Breast epithelium (tissue), 4 donors: Measurements from ENCODE around the gene NUP107. TPM values are rescaled to one million over a fixed set of nuclear protein-coding genes. Genes with fewer than 3 reads are reported as not detected.

Source experiments
- DNase-seq, 2 donors: peaks; one replicate each; pipeline ENCODE4 v3.0.0-alpha.2; 2019; ENCODE audit warnings: low spot score in 2 of 2
- H3K27ac ChIP-seq, 2 donors: fragments of 200-600 bp; sonication (generic) in 1 of 2; one replicate each; pipeline ENCODE4 v1.5.1; 2016 to 2019; ENCODE audit warnings: mild to moderate bottlenecking in 1 of 2
- H3K27me3 ChIP-seq, 2 donors: fragments of 200-600 bp; sonication (generic) in 1 of 2; one replicate each; pipeline versions ENCODE4 v1.5.1 to v1.6.0; 2017 to 2019; ENCODE audit warnings: control low read depth in 1 of 2, mild to moderate bottlenecking in 1 of 2
- H3K36me3 ChIP-seq: fragments of 200-600 bp; one replicate; pipeline ENCODE4 v1.5.1; 2019
- H3K4me1 ChIP-seq, 2 donors: fragments of 200-600 bp; sonication (generic); one replicate each; pipeline ENCODE4 v1.5.1; 2016 to 2019; ENCODE audit warnings: control low read depth in 1 of 2
- H3K4me3 ChIP-seq, 3 donors: fragments of 200-600 bp; sonication (generic); 1 replicate in 2 of 3; 2 replicates in 1 of 3; pipeline ENCODE4 v1.5.1; 2016 to 2019; ENCODE audit warnings: mild to moderate bottlenecking in 3 of 3, moderate library complexity in 2 of 3
- H3K9me3 ChIP-seq, 2 donors: fragments of 200-600 bp; sonication (generic) in 1 of 2; one replicate each; pipeline ENCODE4 v1.5.1; 2016 to 2019; ENCODE audit warnings: control low read depth in 1 of 2
- POLR2A ChIP-seq: fragments of 450-650 bp; IDR thresholded peaks from one replicate; pipeline ENCODE4 v1.6.1; 2016; ENCODE audit warnings: antibody characterized with exemption, mild to moderate bottlenecking, moderate library complexity
- POLR2AphosphoS5 ChIP-seq, 3 donors: sonication (generic); formaldehyde crosslinking; IDR thresholded peaks; one replicate each; pipeline ENCODE4 v1.6.1; 2017; ENCODE audit warnings: antibody characterized with exemption in 3 of 3
- intact Hi-C: fragments of 100-400 bp; cut with DNase I; formaldehyde crosslinking; loops from one replicate; pipeline ENCODE4 v1.15.1; 2023; ENCODE audit warnings: low total_unique reads
- total RNA-seq, 3 donors: library from RNA; depleted of rRNA; stranded (reverse); fragments of >200 nt; gene quantifications; one replicate each; pipeline ENCODE4 v1.1.0, GENCODE V29; 2016
- TF ChIP-seq, protein P1 (sequence below), 3 donors: fragments of 450-650 bp; IDR thresholded peaks; one replicate each; pipeline ENCODE4 v1.5.1; 2016 to 2017; ENCODE audit warnings: antibody characterized with exemption in 3 of 3, mild to moderate bottlenecking in 3 of 3, moderate library complexity in 3 of 3

NUP107 gene
- total RNA-seq, 3 donors from 2014 or later, result 44.6 to 62.6 (median 58.7) TPM

DNA sequence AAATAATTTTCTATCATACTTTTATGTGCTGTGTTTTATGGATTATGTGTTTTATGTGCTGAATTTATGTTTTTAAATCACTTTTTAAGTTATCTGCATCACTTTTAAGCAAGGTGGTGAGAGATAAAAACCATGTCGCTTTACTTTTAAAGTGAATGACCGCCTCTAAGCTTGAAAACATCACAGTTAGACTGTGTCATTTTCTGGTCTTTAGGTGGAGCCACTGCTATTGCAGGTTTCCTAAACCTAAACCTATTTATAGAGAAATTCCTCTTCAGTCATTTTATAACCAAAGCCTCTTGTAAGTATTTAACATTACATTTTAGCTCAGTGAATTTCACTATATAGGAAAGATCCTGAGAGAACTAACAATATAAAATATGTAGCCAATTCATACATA lies 100.2 kb downstream of the NUP107 start:
- DNase-seq, result no peak
- no peaks in the 10 kb centered on the region for H3K9me3 ChIP-seq
- H3K36me3 ChIP-seq, result no peaks in the 10 kb centered on the region
- H3K4me3 ChIP-seq, result no peak overlapping the region
- no peaks in the 10 kb centered on the region for H3K27me3 ChIP-seq
- intact Hi-C loops, result no loop called here
- TF ChIP-seq, protein P1, sequence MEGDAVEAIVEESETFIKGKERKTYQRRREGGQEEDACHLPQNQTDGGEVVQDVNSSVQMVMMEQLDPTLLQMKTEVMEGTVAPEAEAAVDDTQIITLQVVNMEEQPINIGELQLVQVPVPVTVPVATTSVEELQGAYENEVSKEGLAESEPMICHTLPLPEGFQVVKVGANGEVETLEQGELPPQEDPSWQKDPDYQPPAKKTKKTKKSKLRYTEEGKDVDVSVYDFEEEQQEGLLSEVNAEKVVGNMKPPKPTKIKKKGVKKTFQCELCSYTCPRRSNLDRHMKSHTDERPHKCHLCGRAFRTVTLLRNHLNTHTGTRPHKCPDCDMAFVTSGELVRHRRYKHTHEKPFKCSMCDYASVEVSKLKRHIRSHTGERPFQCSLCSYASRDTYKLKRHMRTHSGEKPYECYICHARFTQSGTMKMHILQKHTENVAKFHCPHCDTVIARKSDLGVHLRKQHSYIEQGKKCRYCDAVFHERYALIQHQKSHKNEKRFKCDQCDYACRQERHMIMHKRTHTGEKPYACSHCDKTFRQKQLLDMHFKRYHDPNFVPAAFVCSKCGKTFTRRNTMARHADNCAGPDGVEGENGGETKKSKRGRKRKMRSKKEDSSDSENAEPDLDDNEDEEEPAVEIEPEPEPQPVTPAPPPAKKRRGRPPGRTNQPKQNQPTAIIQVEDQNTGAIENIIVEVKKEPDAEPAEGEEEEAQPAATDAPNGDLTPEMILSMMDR (IDR thresholded peaks at IDR 0.05), result no peak
- TF ChIP-seq POLR2A (no peak), POLR2AphosphoS5 (IDR thresholded peaks at IDR 0.05) (no peak)
- H3K4me1 ChIP-seq, result no peaks in the 10 kb centered on the region
- H3K27ac ChIP-seq, result peak overlapping the region; percentile 10 to 70

DNA sequence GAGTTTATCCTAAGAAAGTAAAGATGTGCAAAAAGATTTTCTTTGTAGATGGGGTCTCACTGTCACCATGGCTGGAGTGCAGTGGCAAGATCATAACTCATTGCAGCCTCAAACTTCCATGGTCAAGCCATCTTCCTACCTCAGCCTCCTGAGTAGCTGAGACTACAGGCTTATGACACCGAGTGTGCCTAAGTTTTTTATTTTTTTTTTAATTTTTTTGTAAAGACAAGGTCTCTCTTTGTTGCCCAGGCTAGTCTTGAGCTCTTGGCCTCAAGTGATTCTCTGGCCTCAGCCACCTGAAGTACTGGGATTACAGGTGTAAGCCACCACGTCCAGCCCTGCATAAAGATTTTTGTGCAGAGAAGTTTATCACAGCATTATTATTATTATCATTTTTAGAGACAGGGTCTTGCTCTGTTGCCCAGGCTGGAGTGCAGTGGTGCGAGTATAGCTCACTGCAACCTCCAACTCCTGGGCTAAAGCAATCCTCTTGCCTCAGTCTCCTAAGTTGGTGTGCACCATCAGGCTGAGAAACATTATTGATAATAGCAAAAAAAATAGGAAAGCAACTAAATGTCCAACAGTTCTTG lies 101.9 kb downstream of the NUP107 start:
- Histone ChIP-seq H3K27me3 (no peaks in the 10 kb centered on the region), H3K4me3 (no peak overlapping the region), H3K4me1 (no peaks in the 10 kb centered on the region), H3K27ac (no peak overlapping the region), H3K9me3 (no peaks in the 10 kb centered on the region), H3K36me3 (no peaks in the 10 kb centered on the region)
- no peak for DNase-seq
- intact Hi-C loops, result no loop called here
- TF ChIP-seq, protein P1 (IDR thresholded peaks at IDR 0.05), result no peak
- TF ChIP-seq POLR2AphosphoS5 (IDR thresholded peaks at IDR 0.05) (no peak), POLR2A (no peak)

DNA sequence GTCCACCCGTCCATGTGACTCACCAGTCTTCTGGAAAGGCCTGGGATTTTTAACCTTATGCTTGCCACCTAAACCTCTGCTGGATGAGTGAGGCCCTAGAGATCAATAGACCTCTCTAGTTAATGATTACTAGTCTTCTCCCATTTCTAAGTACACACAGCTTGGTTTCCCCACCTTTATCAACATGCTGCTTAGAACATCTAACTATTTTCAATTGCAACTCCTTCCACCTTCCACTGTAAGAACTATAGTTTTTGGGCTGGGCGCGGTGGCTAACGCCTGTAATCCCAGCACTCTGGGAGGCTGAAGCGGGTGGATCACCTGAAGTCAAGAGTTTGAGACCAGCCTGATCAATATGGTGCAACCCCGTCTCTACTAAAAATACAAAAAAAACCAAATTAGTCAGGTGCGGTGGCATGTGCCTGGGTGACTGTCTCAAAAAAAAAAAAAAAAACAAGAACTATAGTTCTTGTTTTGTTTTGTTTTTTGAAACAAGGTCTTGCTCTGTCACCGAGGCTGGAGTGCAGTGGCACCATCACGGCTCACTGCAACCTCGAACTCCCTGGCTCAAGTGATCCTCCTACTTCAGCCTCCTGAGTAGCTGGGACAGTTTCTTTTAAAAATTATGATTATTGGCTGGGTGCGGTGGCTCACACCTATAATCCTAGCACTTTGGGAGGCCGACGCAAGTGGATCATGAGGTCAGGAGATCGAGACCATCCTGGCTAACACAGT lies 102.5 kb downstream of the NUP107 start:
- TF ChIP-seq, protein P1 (IDR thresholded peaks at IDR 0.05), result no peak
- TF ChIP-seq POLR2AphosphoS5 (IDR thresholded peaks at IDR 0.05), result no peak
- TF ChIP-seq POLR2A, result no peak
- no peak for DNase-seq
- Histone ChIP-seq H3K27me3 (no peaks in the 10 kb centered on the region), H3K27ac (no peak overlapping the region), H3K9me3 (no peaks in the 10 kb centered on the region), H3K4me3 (no peak overlapping the region), H3K36me3 (no peaks in the 10 kb centered on the region), H3K4me1 (no peaks in the 10 kb centered on the region)
- intact Hi-C loops, result no loop called here

DNA sequence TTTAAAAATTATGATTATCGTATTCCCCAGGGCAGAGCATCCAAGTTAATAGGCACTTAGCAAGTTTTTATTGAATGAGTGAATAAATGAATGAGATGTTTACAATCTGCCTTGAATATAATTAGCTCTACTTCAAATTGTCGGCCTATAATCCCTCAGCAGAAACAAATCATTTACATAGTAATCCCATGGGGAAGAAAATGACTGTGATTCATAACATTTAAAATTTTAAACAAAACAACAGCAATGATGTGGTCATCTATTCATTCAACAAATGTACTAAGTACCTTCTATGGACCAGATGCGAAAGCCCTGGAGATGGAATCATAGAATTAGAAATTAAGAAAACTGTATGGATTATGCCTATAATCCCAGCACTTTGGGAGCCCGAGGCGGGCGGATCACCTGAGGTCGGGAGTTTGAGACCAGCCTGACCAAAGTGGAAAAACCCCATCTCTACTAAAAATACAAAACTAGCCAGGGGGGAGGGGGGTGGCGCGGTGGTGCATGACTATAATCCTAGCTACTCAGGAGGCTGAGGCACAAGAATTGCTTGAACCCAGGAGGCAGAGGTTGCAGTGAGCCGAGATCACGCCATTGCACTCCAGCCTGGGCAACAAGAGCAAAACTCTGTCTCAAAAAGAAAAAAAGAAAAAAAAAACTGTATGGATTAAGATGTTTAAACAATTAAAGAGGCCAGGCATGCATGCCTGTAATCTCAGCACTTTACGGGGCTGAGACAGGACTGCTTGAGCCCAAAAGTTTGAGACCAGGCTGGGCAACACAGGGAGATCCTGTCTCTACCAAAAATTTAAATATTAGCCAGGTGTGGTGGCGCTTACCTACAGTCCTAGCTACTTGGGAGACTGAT lies 103.5 kb downstream of the NUP107 start:
- TF ChIP-seq POLR2AphosphoS5 (IDR thresholded peaks at IDR 0.05) (no peak), POLR2A (no peak)
- TF ChIP-seq, protein P1 (IDR thresholded peaks at IDR 0.05), result no peak
- Histone ChIP-seq H3K4me1 (no peaks in the 10 kb centered on the region), H3K9me3 (no peaks in the 10 kb centered on the region), H3K27ac (no peak overlapping the region), H3K36me3 (no peaks in the 10 kb centered on the region), H3K4me3 (no peak overlapping the region), H3K27me3 (no peaks in the 10 kb centered on the region)
- DNase-seq, result no peak
- intact Hi-C loops, result loop anchor here (10.0 kb wide), 1 partner anchor 1806 kb away; no protein-coding TSS in a partner anchor

DNA sequence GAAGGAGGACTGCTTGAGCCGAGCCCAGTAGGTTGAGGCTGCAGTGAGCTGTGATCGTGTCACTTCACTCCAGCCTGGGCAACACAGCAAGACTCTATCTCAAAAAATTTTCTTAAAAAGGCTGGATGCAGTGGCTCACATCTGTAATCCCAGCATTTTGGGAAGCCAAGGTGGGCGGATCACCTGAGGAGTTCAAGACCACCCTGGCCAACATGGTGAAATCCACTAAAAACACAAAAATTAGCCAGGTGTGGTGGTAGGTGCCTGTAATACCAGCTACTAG lies 104.1 kb downstream of the NUP107 start:
- no peaks in the 10 kb centered on the region for H3K4me1 ChIP-seq
- H3K4me3 ChIP-seq, result no peak overlapping the region
- no peak for DNase-seq
- intact Hi-C loops, result loop anchor here (10.0 kb wide), 1 partner anchor 1806 kb away; no protein-coding TSS in a partner anchor
- H3K9me3 ChIP-seq, result no peaks in the 10 kb centered on the region
- H3K27me3 ChIP-seq, result no peaks in the 10 kb centered on the region
- H3K36me3 ChIP-seq, result no peaks in the 10 kb centered on the region
- TF ChIP-seq, protein P1 (IDR thresholded peaks at IDR 0.05), result no peak
- TF ChIP-seq POLR2AphosphoS5 (IDR thresholded peaks at IDR 0.05) (no peak), POLR2A (no peak)
- H3K27ac ChIP-seq, result no peak overlapping the region
